Endothelial cell (in vitro differentiated cells): ENCODE data around the gene CYP39A1. TPM values are rescaled to one million over a fixed set of nuclear protein-coding genes. Genes with fewer than 3 reads are reported as not detected.

Source experiments
- DNase-seq: peaks from one replicate; pipeline ENCODE4 v3.0.0; 2021; ENCODE audit warnings: low spot score
- H3K27ac Mint-ChIP-seq: one replicate; pipeline ENCODE4 v1.8.0; 2021; ENCODE audit warnings: mixed read lengths, inconsistent platforms; ENCODE audit not compliant: unreplicated experiment
- H3K27me3 Mint-ChIP-seq: one replicate; pipeline ENCODE4 v1.8.0; 2021; ENCODE audit warnings: mild to moderate bottlenecking, moderate library complexity, mixed read lengths, inconsistent platforms; ENCODE audit not compliant: unreplicated experiment
- H3K36me3 Mint-ChIP-seq: one replicate; pipeline ENCODE4 v1.8.0; 2021; ENCODE audit warnings: mild to moderate bottlenecking, low read depth, mixed read lengths, inconsistent platforms; ENCODE audit not compliant: unreplicated experiment
- H3K4me1 Mint-ChIP-seq: one replicate; pipeline ENCODE4 v1.8.0; 2021; ENCODE audit warnings: mild to moderate bottlenecking, mixed read lengths, inconsistent platforms; ENCODE audit not compliant: unreplicated experiment
- H3K4me3 Mint-ChIP-seq: one replicate; pipeline ENCODE4 v1.8.0; 2021; ENCODE audit warnings: mild to moderate bottlenecking, mixed read lengths, inconsistent platforms; ENCODE audit not compliant: unreplicated experiment
- H3K9me3 Mint-ChIP-seq: one replicate; pipeline ENCODE4 v1.8.0; 2021; ENCODE audit warnings: mixed read lengths, inconsistent platforms; ENCODE audit not compliant: unreplicated experiment
- CTCF ChIP-seq: fragments of 200-600 bp; sonication (generic); IDR thresholded peaks from one replicate; pipeline ENCODE4 v1.5.0; 2021; ENCODE audit warnings: antibody characterized with exemption; ENCODE audit not compliant: unreplicated experiment
- total RNA-seq: library from RNA; stranded (reverse); fragmentation: NEBNext Ultra II Directional; extraction: Animal tissue kit (Norgen Biotek cat#: 25700); gene quantifications from one replicate; pipeline ENCODE4 v1.2.1, GENCODE V29; 2021; ENCODE audit not compliant: unreplicated experiment

The CYP39A1 gene
- total RNA-seq, 1 donor from 2014 or later = 2.5 TPM

DNA sequence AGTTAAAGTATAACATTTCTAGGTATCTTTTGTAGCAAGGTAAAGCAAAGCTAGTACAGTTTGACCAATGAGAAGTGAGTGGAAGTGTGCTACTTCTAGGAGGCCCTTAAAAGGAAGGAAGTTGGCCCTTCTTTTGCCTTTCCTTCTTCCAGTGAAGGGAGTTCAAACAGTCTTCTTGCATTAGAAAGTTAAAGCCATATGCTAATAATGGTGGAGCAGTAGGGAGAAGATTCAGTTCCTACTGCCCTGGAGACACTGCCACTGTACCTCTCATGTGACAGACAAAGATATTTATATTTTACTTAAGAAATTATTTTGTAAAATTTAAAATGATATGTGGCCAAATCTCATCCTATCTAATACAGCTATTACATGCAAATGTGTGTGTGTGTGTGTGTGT lies 135.4 kb downstream of the CYP39A1 start:
- Mint-ChIP-seq H3K27me3 (no peaks in the 10 kb centered on the region), H3K36me3 (no peaks in the 10 kb centered on the region), H3K9me3 (no peaks in the 10 kb centered on the region), H3K4me1 (no peaks in the 10 kb centered on the region), H3K27ac (no peak overlapping the region), H3K4me3 (no peak overlapping the region)
- no peak for TF ChIP-seq CTCF
- no peak for DNase-seq

DNA sequence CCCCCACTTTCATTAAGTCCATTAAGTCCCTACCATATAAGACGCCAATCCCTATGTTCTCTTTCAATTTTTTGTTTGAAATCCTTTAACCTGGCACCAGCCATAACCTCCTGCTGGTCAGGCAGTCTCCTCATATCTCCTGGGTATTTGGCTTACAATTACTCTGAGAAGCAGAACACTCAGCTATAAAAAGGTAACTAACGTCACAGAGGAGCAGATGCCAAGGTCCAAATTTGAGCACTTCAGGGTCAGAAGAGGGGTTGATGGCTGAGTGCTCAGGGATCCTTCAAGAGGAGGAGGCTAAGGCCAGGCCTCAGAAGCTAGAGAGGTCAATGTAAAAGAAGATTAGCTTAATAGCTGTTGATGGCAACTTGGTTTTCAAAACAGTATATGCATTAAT lies 139.1 kb downstream of the CYP39A1 start:
- Mint-ChIP-seq H3K9me3 (no peaks in the 10 kb centered on the region), H3K4me3 (no peak overlapping the region), H3K27ac (no peak overlapping the region), H3K36me3 (no peaks in the 10 kb centered on the region), H3K4me1 (no peaks in the 10 kb centered on the region), H3K27me3 (no peaks in the 10 kb centered on the region)
- no peak for DNase-seq
- TF ChIP-seq CTCF = no peak

GRCh38 chr6:46511320-46511719 lies 141.3 kb downstream of the CYP39A1 start:
- Mint-ChIP-seq H3K27ac (no peak overlapping the region), H3K4me3 (no peak overlapping the region), H3K27me3 (no peaks in the 10 kb centered on the region), H3K4me1 (no peaks in the 10 kb centered on the region), H3K36me3 (no peaks in the 10 kb centered on the region), H3K9me3 (no peaks in the 10 kb centered on the region)
- no peak for DNase-seq
- no peak for TF ChIP-seq CTCF

GRCh38 chr6:46510651-46511050 lies 142.0 kb downstream of the CYP39A1 start:
- Mint-ChIP-seq H3K4me3 (no peak overlapping the region), H3K27ac (no peak overlapping the region)

DNA sequence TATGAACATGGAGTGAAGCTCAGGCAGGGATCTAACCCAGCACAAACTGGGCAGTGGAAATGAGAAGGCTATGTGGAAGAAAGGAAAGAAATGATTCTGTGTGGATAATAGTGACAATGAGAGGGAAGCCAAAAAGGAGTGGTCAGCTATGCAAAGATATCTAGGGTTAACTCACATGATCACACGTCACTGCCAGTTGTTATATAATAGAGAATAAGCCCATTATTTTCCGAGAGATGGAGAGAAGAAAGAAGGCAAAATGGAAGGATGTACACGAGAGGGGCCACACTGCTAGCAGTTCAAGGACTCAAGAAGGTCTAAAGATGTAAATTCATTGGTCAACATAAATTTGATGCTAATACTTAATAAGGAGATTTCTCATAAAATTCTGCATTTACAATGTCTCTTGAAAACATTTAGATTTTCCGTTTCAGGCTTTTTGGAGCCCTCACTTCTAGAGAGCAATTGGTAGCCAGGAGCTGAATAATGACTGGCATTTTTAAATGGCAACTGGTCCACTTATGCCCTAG lies 142.6 kb downstream of the CYP39A1 start:
- DNase-seq = no peak
- Mint-ChIP-seq H3K27me3 (no peaks in the 10 kb centered on the region), H3K9me3 (no peaks in the 10 kb centered on the region), H3K36me3 (no peaks in the 10 kb centered on the region), H3K4me3 (no peak overlapping the region), H3K4me1 (peaks cover 5% of the 10 kb centered on the region), H3K27ac (no peak overlapping the region)
- no peak for TF ChIP-seq CTCF

More at GRCh38 chr6:46510651-46511050, 142.0 kb downstream of the CYP39A1 start:
- no peaks in the 10 kb centered on the region for H3K4me1 Mint-ChIP-seq
- no peak for TF ChIP-seq CTCF
- H3K36me3 Mint-ChIP-seq = no peaks in the 10 kb centered on the region
- no peaks in the 10 kb centered on the region for H3K9me3 Mint-ChIP-seq
- no peaks in the 10 kb centered on the region for H3K27me3 Mint-ChIP-seq
- no peak for DNase-seq
